Left renal cortex interstitium (tissue), 4 donors: Measurements from ENCODE around the gene ENPP5. TPM values are rescaled to one million over a fixed set of nuclear protein-coding genes. Genes with fewer than 3 reads are reported as not detected.
A peak's percentile ranks its signal among the peaks of the same experiment; 100 is the strongest.

Experiments
- DNase-seq, 4 donors: peaks; one replicate each; pipeline ENCODE4 v3.0.0-alpha.2; 2013; ENCODE audit warnings: low read depth in 4 of 4, low spot score in 2 of 4, missing footprints in 1 of 4
- polyA plus RNA-seq, 4 donors: library from polyadenylated mRNA; unstranded; fragments of 120-200 nt; gene quantifications; one replicate each; pipeline ENCODE4 v1.2.1, GENCODE V29; 2013; ENCODE audit not compliant: insufficient read length in 4 of 4

ENPP5 gene, protein sequence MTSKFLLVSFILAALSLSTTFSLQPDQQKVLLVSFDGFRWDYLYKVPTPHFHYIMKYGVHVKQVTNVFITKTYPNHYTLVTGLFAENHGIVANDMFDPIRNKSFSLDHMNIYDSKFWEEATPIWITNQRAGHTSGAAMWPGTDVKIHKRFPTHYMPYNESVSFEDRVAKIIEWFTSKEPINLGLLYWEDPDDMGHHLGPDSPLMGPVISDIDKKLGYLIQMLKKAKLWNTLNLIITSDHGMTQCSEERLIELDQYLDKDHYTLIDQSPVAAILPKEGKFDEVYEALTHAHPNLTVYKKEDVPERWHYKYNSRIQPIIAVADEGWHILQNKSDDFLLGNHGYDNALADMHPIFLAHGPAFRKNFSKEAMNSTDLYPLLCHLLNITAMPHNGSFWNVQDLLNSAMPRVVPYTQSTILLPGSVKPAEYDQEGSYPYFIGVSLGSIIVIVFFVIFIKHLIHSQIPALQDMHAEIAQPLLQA
- 10 to 100 TPM; 13.6 to 19.6 (median 16.4) TPM for polyA plus RNA-seq

- DNase-seq: peak; percentile 48 to 80 (median 60)
These were observed at the start of gene ENPP5 for GRCh38 chr6:46170357-46171289. TSS of gene ENPP5 (minus strand) at chr6:46170980. CDS start at chr6:46168262, 2,718 bp downstream.

GRCh38 chr6:46219661-46220060 lies 48.9 kb upstream of the ENPP5 start:
- no peak for DNase-seq

- no peak for DNase-seq
These were observed 47.7 kb upstream of the ENPP5 start for GRCh38 chr6:46218457-46218856.

DNA sequence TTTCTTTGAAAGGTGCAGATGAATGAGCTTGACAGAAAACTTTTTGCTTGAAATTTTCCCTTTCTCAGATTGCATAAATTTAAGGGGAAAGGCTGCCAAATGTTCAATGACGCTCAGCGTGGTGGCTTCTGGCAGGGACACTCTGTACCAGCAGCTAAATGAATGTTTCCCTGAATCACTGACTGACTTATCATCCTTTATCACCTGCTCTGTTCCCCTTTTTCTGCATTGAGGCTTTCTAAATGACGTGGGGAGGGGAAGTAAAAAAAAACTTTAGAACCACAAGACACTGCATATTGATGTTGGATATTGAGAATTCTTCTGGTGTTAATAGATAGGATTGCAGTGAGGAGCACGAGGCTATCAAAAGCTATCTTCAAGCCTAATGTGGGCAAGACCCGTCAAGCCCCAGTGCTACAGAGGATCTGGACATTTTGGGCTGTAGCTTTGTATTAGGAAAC lies 46.9 kb upstream of the ENPP5 start:
- no peak for DNase-seq

- DNase-seq: no peak
These were observed 46.1 kb upstream of the ENPP5 start for GRCh38 chr6:46216879-46217278.

DNA sequence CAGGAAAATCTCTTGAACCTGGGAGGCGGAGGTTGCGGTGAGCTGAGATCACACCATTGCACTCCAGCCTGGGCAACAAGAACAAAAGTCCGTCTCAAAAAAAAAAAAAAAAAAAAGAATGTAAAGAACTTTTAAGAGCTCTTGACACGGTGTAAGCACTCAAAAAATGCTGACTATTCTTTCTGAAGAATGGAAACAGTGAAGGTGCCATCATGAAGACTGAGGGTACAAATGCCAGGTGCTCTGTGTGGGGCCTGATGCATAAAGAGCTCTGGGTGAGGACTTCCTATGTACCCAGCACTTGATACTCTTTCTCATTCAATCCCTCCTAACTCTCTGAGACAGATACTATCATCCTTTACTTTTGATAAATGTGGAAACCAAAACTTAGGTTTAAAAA lies 45.0 kb upstream of the ENPP5 start:
- no peak for DNase-seq

DNA sequence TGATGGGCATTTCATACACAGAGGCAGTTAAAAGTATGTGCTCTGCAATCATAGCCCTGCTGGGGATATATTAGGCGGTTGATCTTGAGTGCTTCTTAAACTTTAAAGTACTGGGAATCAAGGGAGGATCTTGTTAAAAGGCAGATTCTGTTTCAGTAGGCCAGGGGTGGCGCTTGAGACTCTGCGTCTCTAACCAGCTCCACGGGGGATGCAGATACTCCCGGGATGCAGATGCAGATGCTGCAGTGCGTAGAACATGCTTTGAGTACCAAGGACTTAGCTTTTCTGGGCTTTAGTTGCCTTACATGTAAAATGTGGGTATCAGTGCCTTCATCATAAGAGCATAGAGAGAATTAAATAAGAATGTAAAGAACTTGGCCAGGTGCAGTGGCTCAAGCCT lies 44.4 kb upstream of the ENPP5 start:
- DNase-seq: no peak

GRCh38 chr6:46211917-46212316 lies 41.1 kb upstream of the ENPP5 start:
- DNase-seq: no peak

GRCh38 chr6:46210294-46210693 lies 39.5 kb upstream of the ENPP5 start:
- DNase-seq: no peak

- no peak for DNase-seq
These were observed 37.5 kb upstream of the ENPP5 start for GRCh38 chr6:46208303-46208702.

DNA sequence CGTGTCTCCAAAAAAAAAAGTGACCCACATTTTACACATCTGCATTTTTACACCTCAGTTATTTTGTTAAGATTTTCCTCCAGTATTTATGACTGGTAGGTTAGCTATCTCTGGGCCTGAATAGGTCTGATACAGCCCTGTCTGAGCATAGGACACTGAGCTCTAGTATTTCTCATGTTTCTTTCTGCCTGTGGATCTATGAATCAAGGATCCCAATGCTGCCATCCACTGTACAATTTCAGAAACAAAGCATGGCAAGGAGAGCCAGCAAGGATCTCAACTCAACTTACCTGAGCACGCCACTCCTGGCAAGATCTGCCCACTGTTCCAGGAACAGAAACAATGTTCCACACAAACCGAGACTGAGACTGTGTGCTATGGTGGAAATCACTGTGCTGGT lies 36.4 kb upstream of the ENPP5 start:
- no peak for DNase-seq

- no peak for DNase-seq
These were observed 34.3 kb upstream of the ENPP5 start for GRCh38 chr6:46204880-46205650.

DNA sequence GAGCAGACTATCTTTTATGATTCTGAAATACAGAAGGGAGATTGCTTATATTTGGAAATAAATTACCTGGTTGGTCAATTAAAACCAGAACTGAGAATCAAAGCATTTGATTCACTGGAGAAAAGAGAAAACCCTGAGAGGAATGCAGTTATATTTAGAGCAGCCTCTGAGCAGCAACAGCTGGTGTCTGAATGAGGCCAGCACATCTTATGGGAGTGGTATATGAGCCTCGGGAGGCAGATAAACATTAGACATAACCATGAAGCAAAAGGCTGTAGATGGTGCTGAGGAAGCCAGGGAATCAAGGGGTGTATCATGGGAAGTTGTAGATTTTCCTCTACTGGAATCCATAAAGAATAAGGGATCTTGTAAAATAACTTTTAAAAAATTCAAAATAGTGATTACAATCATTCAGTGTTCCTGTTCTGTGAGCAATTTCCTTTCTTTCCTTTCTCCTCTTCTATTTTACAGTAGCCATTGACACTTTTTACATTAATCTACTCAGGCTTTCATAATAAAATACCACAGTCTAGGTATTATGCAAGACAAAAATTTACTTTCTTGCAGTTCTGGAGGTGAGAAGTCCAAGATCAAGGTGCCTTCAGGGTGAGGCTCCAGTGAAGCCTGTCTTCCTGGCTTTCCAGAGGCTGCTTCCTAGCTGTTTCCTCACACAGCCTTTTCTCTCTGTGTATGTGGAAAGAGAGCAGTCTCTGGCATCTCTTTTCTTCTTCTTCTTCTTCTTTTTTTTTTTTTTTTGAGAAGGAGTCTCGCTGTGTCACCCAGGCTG lies 32.8 kb upstream of the ENPP5 start:
- DNase-seq: peak in 2 of 4 donors; percentile 45 to 52

GRCh38 chr6:46201702-46202101 lies 30.9 kb upstream of the ENPP5 start:
- DNase-seq: no peak

GRCh38 chr6:46199387-46199786 lies 28.6 kb upstream of the ENPP5 start:
- DNase-seq: no peak

- no peak for DNase-seq
These were observed 21.2 kb upstream of the ENPP5 start for GRCh38 chr6:46191961-46192360.

DNA sequence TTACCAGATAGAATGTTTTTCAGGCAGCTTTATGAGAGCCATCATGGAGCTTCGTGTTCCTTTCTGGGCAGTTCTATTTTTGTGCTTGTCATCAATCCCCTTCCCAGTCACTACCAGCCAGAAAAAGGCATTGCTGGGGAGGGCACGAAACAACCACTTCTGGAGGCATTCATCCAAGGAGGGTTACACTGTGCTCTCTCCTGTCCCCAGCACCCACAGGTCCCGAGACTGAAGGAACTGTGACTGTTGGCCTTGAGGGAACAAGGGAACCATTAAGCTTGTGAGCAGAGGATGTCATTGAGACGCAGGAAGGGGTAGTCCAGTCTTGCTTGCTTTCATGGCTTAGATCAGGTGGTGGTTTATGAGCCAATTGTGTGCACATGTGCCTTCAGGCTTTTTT lies 20.1 kb upstream of the ENPP5 start:
- no peak for DNase-seq

GRCh38 chr6:46189726-46190125 lies 18.9 kb upstream of the ENPP5 start:
- no peak for DNase-seq

- no peak for DNase-seq
These were observed 15.8 kb upstream of the ENPP5 start for GRCh38 chr6:46186583-46186982.

- DNase-seq: no peak
These were observed 13.3 kb upstream of the ENPP5 start for GRCh38 chr6:46184114-46184513.
